NB4 (cell line): ENCODE data around the gene KRT75.

Source experiments
- CTCF ChIP-seq: IDR thresholded peaks from one replicate; pipeline ENCODE4 v1.5.1; 2012; ENCODE audit warnings: low read depth, low read length
- POLR2A ChIP-seq: IDR thresholded peaks from 2 replicates; pipeline ENCODE4 v1.6.1; 2011; ENCODE audit warnings: mild to moderate bottlenecking; ENCODE audit not compliant: insufficient read length; ENCODE audit errors: extremely low read depth

GRCh38 chr12:52477651-52478050, 43.5 kb upstream of the KRT75 start:
- TF ChIP-seq POLR2A (no peak), CTCF (no peak)
